Motor neuron (in vitro differentiated cells): ENCODE results near the gene COL23A1. TPM values are rescaled to one million over a fixed set of nuclear protein-coding genes. Genes with fewer than 3 reads are reported as not detected.
A peak's percentile ranks its signal among the peaks of the same experiment; 100 is the strongest.

Experiments
- ATAC-seq, 8 experiments: fragments of 200-7000 bp; cut with Tn5 transposase; replicated peaks in 6 of 8; 2 replicates each; pipeline ENCODE4 v1.8.0; 2021; ENCODE audit warnings: mild to moderate bottlenecking in 8 of 8, moderate library complexity in 8 of 8
- H3K27ac ChIP-seq, 2 donors: fragments of 250-450 bp; sonication (Bioruptor Pico); 2 replicates each; pipeline ENCODE4 v1.9.0; 2021; ENCODE audit warnings: antibody characterized with exemption in 2 of 2, mild to moderate bottlenecking in 2 of 2, moderate library complexity in 1 of 2
- H3K4me1 ChIP-seq, 2 donors: fragments of 250-450 bp; sonication (Bioruptor Pico); replicated peaks in 1 of 2; 2 replicates each; pipeline ENCODE4 v1.6.1; 2021; ENCODE audit warnings: antibody characterized with exemption in 2 of 2, mild to moderate bottlenecking in 2 of 2, moderate library complexity in 1 of 2
- H3K4me3 ChIP-seq, 5 donors: fragments of 250-450 bp; sonication (Bioruptor Pico); 2 replicates each; pipeline ENCODE4 v1.9.0; 2021; ENCODE audit warnings: antibody characterized with exemption in 5 of 5, mild to moderate bottlenecking in 5 of 5, moderate library complexity in 4 of 5
- WGBS, 10 experiments: fragments of 450-650 bp; shearing (Covaris generic); methylation state at CpG; one replicate each; pipeline ENCODE4 v1.0.0; 2022; 5-methylcytosine and 5-hydroxymethylcytosine counted together
- in situ Hi-C, 9 experiments: fragments of 400-800 bp; cut with MboI; loops; one replicate each; pipeline ENCODE4 v1.15.0; 2021; ENCODE audit warnings: low sequenced_read_pairs in 9 of 9, low pct_unique_long_range_greater_than_20kb in 2 of 9; ENCODE audit not compliant: unreplicated experiment in 9 of 9
- total RNA-seq, 8 experiments: library from RNA; unstranded; fragments of 300-600 nt; gene quantifications; 2 replicates each; pipeline versions ENCODE4 v1.2.3 to v1.2.4, GENCODE V29; 2022

COL23A1 gene
- total RNA-seq, 8 experiments from 2014 or later: 0.10 to 10.8 (median 0.20) TPM

DNA sequence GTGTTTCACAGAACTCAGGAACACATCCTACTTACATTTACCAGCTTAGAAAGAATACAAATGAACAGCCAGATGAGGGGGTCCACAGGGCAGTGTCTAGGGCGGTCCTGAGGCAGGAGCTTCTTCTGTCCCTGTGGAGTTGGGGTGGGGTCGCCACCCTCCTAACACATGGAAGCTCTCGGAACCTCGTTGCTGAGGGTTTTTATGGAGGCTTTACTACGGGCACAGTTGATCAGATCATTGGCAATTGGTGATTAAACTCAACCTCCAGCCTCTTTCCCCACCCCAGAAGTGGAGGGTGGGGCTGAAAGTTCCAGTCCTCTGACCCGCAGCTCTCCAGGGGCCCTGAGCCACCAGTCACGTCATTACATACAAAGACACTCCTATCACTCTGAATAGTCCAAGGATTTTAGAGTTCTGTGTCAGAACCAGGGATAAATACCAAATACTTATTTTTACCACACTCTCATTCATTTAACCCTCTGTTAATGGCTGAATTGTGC lies 156.9 kb downstream of the COL23A1 start:
- no peak overlapping the region for H3K27ac ChIP-seq
- H3K4me3 ChIP-seq: no peak overlapping the region
- peaks cover 20 to 26% of the 10 kb centered on the region in 2 donors for H3K4me1 ChIP-seq
- ATAC-seq: peak in 2 of 8 experiments; percentile 29 to 49
- WGBS, 10 experiments: 0 to 100% (median 44%) methylated on average over 1 to 7 of the region's 7 CpGs; no CpG with 5 or more reads in 2 of the 10 experiments
- in situ Hi-C loops: no loop called here

DNA sequence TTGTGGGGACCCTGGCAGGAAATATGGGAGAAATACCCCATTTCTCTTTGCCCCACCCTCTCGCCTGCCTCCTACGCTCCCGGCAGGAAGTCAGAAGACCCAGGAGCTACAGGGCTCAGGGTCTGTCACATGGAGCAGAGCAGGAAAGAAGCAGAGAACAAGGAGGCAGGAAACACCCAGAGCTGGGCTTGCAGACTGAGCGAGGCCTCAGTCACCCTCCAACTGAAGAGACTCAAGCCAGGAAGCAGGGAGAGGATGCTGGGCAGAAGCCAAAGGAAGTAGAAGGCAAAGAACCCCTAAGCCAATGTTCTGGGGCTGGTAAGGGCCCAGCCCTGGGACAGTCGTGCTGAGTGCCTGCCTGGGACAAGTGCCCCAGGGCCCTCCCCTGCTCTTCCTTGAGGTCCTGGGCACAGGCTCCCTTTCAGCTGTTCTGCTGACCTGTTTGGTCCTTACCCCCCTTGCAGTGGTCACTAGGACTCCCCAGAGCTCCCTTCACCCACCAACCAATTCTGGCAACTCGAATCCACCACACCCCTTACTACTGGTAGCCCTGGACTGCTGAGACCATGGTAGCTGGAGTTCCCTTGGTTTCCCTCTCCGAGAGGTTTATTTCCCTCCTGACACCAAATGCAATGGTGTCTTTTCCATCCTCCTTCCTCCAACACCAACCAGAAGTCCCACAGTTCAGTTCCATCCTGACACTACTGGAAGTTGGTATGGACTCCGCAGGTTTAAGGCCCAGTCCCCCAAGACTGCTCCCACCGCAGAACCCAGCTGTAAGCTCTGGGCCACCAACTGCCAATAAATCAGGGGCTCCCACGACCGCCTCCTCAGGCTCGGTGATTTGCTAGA lies 157.5 kb downstream of the COL23A1 start:
- peaks cover 25 to 31% of the 10 kb centered on the region in 2 donors for H3K4me1 ChIP-seq
- in situ Hi-C loops: no loop called here
- H3K4me3 ChIP-seq: no peak overlapping the region
- ATAC-seq: no peak
- no peak overlapping the region for H3K27ac ChIP-seq
- WGBS, 10 experiments: 0 to 100% (median 40%) methylated on average over 1 to 7 of the region's 12 CpGs; no CpG with 5 or more reads in 3 of the 10 experiments

DNA sequence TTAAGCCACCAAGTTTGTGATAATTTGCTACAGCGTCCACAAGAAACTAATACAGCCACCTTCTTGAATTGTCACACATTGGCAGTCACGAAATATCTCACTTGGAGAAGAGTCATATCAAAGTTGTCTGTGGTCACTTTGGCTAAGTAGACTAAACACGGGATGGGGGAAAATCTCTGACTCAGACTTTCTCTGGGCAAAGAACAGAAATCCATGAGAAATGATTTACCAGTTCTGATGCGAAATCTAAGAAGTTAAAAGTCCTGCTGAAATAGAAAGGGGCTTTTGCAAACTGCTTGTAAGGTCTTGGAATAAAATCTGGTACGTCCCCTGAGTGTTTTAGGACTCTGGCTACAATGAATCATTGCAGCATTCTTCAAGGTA lies 158.4 kb downstream of the COL23A1 start:
- ATAC-seq: no peak
- Histone ChIP-seq H3K27ac (no peak overlapping the region), H3K4me1 (peaks cover 27 to 31% of the 10 kb centered on the region in 2 donors), H3K4me3 (no peak overlapping the region)
- in situ Hi-C loops: no loop called here
- 8 to 100% (median 74%) methylated on average over 1 to 5 of the region's 5 CpGs for WGBS, 10 experiments

DNA sequence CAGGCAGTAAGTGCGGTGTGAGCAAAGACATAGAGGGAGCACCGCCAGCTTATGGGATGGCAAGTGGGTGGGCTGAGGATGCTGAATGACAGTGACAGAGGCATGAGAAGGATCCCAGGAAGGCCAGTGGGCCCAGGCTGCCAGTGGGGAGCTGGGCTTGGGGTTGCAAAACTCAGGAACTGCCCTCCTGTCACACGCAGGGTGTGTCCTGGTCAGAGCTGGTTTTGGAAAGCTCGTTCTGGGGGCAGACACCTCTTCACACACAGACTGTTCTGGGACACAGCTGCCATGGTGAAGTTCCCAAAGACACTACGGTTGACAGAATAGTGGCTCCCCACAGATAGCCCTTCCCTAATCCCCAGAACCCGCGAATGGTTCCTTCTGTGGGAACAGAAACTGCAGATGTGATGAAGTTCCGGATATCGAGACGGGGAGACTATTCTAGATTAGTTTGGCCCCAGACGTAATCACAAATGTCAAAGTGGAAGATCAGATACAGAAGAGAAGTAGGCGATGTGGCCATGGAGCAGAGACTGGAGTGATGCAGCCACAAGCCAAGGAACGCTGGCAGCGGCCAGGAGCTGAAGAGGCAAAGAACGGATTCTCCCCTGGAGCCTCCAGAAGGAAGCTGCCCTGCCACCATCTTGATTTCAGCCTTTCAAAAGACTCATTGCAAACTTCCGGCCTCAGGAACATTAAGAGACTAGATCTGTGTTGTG lies 159.0 kb downstream of the COL23A1 start:
- WGBS, 10 experiments: 18 to 100% (median 92%) methylated on average over 1 to 12 of the region's 16 CpGs
- H3K27ac ChIP-seq: no peak overlapping the region
- no peak overlapping the region for H3K4me3 ChIP-seq
- ATAC-seq: no peak
- in situ Hi-C loops: no loop called here
- peaks cover 27 to 31% of the 10 kb centered on the region in 2 donors for H3K4me1 ChIP-seq

DNA sequence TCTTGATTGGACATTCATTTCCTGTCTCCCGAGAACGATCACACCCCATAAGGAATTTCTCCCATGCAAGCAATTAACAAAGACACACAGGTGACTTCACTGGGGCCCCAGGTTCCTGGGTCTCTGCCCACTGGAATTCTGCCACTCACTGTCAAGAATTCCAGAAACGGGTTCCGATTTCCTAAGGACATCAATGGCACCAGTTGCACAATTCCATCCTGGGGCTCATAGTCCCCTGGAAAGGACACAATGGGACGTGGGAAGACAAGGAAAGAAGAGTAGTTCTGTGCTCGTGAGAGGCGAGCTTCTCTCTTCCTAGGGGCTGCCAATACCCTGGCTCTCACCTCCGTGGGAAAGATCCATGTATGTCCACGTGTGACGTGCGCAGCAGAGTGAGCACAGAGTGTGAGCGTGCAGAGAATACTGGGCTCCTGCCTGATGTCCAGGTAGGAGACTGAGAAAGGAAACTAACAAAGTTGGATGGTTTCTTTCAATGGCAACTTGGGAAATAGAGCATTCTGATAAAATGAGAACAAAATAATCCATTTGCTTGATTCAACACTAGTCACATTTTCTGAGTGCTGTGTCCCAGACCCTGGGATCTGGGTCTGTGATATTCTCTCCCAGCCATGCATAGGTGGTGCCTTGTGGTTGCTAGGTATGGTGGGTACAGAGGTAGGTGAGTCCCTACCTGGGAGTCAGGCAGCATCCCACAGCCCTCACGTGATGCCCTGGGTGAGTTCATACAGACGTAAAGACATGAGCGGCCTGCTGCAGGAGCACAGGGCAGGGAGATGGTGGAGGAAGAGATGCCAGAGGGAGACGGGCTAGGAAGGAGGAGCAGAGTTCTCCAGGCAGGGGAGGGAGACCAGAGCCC lies 159.8 kb downstream of the COL23A1 start:
- Histone ChIP-seq H3K4me3 (no peak overlapping the region), H3K4me1 (peaks cover 27 to 30% of the 10 kb centered on the region in 2 donors), H3K27ac (no peak overlapping the region)
- ATAC-seq: no peak
- WGBS, 10 experiments: 30 to 92% (median 78%) methylated on average over 2 to 8 of the region's 16 CpGs
- in situ Hi-C loops: no loop called here

DNA sequence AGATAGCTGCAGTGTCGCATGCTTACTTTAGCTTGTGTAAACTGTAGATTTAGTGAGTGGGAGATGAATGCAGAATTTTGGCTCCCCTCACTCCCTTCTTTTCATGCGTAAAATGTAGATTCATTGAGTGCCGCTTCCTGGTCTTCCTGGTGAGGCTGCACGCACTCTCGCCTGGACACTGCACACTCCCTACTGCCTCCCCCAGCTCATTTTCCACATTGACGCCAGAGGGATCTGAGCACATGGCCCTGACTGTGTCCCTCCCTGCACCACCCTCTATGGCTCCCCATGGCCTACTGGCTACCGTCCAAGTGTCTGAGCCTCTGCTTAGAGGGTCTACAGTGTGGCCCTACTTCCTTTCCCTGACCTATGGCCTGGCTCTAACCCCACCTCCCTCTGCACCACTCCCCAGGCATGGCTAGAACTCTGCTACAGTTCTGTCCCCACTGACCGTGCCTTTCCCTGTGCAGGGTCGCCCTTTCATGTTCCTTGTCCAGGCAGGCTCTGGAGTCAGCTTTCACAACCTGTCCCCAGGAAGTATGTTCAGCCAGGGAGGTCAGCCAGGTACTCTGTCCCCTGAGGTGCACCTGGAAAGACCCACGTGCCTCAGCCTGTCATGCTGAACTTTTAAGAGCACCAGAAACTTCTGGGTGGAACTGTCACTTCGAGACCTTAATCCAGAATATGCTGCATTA lies 160.6 kb downstream of the COL23A1 start:
- peaks cover 19 to 27% of the 10 kb centered on the region in 2 donors for H3K4me1 ChIP-seq
- no peak overlapping the region for H3K4me3 ChIP-seq
- in situ Hi-C loops: no loop called here
- 24 to 100% (median 76%) methylated on average over 1 to 8 of the region's 11 CpGs for WGBS, 10 experiments
- ATAC-seq: no peak
- H3K27ac ChIP-seq: no peak overlapping the region

DNA sequence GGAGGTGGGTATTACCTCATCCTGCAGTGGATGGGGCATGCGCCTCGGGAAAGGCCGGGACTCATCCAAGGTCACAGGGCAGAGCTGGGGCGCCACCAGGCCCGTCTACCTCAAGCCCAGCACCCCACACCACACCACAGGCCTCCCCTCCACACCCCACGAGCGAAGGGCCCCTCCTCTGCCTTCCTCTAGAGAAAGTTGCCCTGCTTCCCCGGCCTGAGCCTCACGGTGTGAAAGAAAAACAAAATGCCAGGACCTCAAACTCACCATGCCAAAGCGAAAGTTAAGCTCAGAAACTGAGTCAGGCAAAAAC lies 161.1 kb downstream of the COL23A1 start:
- H3K4me1 ChIP-seq: peaks cover 21 to 27% of the 10 kb centered on the region in 2 donors
- no peak overlapping the region for H3K27ac ChIP-seq
- 75 to 100% (median 100%) methylated on average over 1 to 3 of the region's 10 CpGs; no CpG with 5 or more reads in 7 of the 10 experiments for WGBS, 10 experiments
- in situ Hi-C loops: no loop called here
- ATAC-seq: peak in 3 of 8 experiments; percentile 14 to 25 (median 17)
- H3K4me3 ChIP-seq: no peak overlapping the region

DNA sequence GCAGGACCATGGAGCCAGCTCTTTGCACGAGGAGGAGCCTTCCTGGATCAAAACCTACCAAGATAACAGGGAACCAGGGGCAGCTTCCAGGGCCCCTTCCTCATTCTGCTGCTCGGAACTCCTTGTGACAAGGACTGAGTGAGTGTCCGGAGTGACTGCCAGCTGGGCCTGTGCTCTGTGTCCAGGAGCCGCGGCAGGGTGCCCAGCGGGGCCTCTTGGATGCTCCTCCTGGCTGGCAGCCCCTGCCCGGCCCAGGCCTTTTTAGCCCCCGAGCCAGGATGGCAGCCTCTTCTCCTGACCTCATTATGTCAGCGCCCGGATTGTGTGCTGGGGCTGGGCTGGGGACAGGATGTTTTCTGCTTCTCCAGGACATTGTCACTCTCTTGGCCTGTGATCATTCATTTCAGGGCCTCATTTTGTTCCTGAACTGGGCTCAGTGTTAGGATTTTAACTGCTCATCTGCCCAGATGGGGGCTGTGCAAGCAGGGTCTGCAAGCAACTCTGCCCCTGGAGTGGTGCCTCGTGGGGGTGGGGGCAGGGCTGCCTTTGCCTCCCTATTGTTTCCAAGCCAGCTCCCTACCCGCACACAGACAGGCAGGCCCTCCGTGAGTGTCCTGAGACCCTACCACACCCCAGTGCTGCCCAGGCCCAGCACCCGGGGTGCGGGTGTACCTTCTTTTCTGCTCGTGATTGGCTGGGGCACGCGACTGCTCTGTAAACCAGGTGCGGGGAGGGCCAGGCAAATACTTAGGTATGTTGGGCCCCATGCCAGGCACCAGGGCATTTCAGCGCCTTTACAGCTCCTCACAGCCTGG lies 161.6 kb downstream of the COL23A1 start:
- in situ Hi-C loops: no loop called here
- Histone ChIP-seq H3K4me1 (peaks cover 22 to 30% of the 10 kb centered on the region in 2 donors), H3K27ac (no peak overlapping the region), H3K4me3 (no peak overlapping the region)
- 0 to 61% (median 33%) methylated on average over 1 to 6 of the region's 20 CpGs; no CpG with 5 or more reads in 5 of the 10 experiments for WGBS, 10 experiments
- ATAC-seq: peak in 5 of 8 experiments; percentile 46 to 78 (median 67)

DNA sequence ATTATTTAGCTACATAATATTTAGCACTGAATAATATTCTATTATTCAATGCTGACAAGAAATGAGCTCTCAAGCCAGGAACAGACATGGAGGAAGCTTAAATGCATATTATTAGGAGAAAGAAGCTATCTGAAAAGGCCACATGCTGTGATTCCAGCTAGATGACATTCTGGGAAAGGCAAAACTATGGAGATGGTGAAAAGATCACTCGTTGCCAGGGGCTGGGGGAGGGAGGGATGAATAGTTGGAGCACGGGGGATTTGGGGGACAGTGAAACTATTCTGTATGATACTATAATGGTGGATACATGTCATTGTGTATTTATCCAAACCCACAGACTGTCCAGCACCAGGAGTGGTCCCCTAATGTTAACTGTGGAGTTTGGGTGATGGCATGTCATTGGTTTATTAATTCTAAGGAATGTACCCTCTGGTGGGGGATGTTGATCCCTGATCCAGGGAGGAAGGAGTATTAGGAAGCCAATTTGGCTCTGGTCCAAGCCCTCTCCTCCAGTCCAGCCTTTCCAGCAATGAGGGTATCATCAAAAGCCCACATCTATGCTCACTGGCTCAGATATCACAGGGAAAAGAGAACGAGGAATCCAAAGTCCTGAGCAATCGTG lies 162.5 kb downstream of the COL23A1 start:
- Histone ChIP-seq H3K4me1 (peaks cover 23 to 34% of the 10 kb centered on the region in 2 donors), H3K27ac (no peak overlapping the region), H3K4me3 (no peak overlapping the region)
- in situ Hi-C loops: no loop called here
- WGBS, 10 experiments: 31 to 50% methylated on average over 2 of the region's 4 CpGs; no CpG with 5 or more reads in 8 of the 10 experiments
- peak in 1 of 8 experiments; percentile 6 for ATAC-seq

DNA sequence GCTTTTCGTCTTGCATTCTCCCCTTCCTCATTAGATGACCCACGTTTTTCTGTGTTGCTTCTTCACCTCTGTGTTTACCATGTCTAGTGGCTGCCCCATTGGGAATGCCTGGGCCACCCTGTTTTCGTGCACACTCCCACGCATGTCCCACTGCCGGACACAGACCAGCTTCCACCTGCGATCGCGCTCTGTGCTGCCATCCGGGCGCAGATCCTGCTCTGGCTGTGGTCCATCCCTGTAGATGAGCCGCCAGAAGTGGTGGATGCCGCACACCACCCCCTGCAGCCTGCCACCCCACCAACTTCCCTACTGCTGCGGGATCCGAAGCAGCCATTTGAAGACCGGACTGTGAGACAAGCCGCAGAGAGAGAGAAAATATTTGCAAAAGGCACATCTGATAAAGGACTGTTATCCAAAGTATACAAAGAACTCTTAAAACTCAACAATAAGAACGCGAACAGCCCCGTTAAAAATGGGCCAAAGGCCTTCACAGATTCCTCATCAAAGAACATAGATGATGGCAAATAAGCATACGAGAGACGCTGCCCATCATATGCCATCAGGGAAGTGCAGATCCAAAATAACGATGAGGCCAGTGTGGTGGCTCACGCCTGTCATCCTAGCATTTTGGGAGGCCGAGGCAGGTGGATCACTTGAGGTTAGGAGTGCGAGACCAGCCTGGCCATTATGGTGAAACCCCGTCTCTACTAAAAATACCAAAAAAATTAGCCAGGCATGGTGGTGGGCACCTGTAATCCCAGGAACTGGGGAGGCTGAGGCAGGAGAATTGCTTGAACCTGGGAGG lies 163.7 kb downstream of the COL23A1 start:
- Histone ChIP-seq H3K27ac (no peak overlapping the region), H3K4me3 (no peak overlapping the region), H3K4me1 (peaks cover 34 to 46% of the 10 kb centered on the region in 2 donors)
- in situ Hi-C loops: no loop called here
- WGBS, 10 experiments: 0 to 100% (median 79%) methylated on average over 1 to 20 of the region's 26 CpGs; no CpG with 5 or more reads in 2 of the 10 experiments
- ATAC-seq: no peak
